ENCODE measurements around the gene NBEAL1.
"Not testable (repeated sequence)": the region's sequence is repeated elsewhere in the genome, so short reads cannot be mapped to it uniquely, and the experiment has no call there.

NBEAL1 gene

DNA sequence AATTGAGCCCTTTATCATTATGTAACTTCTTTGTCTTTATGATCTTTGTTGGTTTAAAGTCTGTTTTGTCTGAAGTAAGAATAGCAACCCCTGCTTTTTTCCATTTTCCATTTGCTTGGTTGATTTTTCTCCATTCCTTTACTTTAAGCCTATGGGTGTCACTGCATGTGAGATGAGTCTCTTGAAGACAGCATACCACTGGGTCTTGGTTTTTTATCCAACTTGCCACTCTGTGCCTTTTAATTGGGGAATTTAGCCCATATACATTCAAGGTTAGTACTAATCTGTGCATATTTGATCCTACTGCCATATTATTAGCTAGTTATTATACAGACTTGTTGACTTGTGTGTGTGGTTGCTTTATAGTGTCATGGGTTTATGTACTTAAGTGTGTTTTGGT, 89.6 kb downstream of the NBEAL1 start:
- in situ Hi-C loops (cut with HindIII; ENCODE audit: low sequenced_read_pairs): no loop called here

- in situ Hi-C loops (cut with HindIII; ENCODE audit: low sequenced_read_pairs): no loop called here
These were observed 91.3 kb downstream of the NBEAL1 start for GRCh38 chr2:203105996-203106395.

DNA sequence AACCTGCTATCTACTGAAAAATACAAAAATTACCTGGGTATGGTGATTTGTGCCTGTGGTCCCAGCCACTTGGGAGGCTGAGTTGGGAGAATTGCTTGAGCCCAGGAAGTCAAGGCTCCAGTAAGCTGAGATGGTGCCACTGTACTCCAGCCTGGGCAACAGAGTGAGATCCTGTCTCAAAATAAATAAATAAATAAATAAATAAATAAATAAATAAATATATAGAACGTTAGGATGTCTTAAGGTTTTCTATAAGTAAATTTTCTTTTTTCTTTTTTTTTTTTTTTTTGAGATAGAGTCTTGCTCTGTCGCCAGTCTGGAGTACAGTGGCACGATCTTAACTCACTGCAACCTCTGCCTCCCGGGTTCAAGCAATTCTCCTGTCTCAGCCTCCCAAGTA, 95.8 kb downstream of the NBEAL1 start:
- in situ Hi-C loops (cut with HindIII; ENCODE audit: low sequenced_read_pairs): not testable (repeated sequence)

DNA sequence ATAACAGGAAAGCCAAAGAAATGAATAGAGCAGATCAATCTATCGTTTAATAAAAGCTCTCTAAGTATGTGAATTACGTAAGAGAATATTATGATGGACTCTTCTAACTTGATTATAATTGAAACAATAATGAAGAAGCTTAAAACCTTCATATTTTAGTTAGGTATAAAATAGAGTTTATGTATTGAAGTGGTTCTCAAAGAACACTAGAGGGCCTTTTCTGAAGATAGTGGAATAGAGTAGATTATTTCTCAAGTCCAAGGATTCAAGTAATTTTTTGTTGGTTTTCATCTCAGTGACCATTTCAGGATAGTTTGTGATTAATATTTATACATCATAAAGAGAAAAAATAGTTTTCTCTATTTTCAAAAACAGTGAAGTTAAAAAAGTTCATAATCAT, 97.7 kb downstream of the NBEAL1 start:
- in situ Hi-C loops (cut with HindIII; ENCODE audit: low sequenced_read_pairs): no loop called here

DNA sequence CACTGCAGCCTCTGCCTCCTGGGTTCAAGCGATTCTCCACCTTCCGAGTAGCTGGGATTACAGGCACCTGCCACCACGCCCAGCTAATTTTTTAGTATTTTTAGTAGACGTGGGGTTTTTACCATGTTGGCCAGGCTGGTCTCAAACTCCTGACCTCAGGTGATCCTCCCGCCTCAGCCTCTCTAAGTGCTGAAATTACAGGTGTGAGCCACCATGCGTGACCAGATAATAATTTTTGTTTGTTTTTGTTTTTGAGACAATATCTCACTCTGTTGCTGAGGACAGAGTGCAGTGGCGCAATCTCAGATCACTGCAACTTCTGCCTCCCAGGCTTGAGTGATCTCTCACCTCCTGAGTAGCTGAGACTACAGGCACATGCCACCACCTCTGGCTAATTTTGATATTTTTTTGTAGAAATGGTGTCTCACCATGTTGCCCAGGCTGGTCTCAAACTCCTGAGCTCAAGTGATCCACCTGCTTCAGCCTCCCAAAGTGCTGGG, 100.6 kb downstream of the NBEAL1 start:
- in situ Hi-C loops (cut with HindIII; ENCODE audit: low sequenced_read_pairs): not testable (repeated sequence)

- in situ Hi-C loops (cut with HindIII; ENCODE audit: low sequenced_read_pairs): no loop called here
These were observed 107.8 kb downstream of the NBEAL1 start for GRCh38 chr2:203122317-203122986.

DNA sequence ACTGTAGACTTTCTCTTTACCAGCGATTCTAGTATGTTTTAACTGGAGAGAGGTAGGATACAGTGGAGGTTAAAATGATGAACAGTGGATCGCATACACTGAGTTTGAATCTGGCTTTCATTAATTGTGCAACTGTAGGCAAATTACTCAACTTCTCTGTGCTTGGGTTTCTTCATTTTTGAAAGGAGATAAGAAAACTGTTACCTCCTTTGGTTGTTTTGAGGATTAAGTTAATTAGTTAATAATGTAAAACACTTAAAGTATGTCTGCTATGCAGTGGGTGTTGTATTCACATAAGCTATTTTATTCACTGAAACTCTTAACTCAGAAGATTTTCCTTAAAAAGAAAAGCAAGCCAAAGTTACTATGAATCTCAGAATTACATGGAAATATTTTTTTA, 112.3 kb downstream of the NBEAL1 start:
- in situ Hi-C loops (cut with HindIII; ENCODE audit: low sequenced_read_pairs): no loop called here

DNA sequence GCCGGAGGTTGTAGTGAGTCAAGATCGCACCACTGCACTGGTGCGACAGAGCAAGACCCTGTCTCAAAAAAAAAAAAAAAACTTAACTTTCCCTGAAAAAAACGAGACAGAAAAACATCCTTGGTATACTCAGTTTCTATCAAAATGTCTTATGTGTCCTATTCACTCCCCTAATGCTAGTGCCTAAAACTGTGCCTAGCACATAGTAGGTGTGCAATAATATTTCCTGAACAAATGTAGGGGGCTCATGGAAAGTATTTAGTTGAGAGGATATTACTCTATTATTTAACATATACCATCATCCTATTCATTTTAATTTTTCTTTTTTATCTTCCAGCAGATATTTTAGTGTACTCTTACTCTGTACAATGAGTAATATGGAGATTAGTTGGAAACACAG, 120.4 kb downstream of the NBEAL1 start:
- in situ Hi-C loops (cut with HindIII; ENCODE audit: low sequenced_read_pairs): no loop called here

DNA sequence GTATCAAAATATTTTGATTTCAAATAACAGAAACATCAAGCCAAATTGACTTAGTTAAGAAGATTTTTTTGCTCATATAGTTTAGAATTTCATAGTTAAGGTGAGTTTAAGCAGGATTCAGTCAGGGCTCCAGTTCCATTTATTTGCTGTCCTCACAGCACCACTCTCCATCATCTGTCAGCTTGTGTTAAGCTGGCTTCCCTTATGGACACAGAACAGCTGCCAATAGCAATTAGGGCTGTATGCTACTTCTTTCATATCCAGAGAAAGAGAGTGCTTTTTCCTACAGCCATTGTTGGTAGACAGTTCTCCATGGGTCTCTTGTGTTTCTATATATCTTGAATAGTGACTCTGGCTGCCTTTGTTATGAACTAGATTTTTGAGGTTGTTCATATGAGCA, 128.7 kb downstream of the NBEAL1 start:
- in situ Hi-C loops (cut with HindIII; ENCODE audit: low sequenced_read_pairs): no loop called here

DNA sequence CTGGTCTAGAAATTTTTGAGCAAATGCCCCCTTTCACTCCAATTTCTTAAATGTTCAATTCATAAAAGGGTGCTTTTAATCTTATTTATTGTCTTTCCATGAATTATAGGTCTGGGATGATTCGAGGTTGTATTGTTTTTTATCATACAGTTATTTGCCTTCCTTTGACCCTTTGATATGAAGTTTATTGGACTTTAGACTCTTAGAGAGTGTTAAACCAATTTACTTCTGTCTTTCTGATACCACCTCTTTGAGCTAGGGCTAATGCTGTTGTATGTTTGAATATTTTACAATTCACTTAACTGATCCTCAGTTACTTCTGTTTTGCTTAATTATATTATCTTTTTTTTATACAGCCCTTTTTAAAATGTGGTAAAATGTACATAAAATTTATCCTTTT, 134.5 kb downstream of the NBEAL1 start:
- in situ Hi-C loops (cut with HindIII; ENCODE audit: low sequenced_read_pairs): no loop called here

DNA sequence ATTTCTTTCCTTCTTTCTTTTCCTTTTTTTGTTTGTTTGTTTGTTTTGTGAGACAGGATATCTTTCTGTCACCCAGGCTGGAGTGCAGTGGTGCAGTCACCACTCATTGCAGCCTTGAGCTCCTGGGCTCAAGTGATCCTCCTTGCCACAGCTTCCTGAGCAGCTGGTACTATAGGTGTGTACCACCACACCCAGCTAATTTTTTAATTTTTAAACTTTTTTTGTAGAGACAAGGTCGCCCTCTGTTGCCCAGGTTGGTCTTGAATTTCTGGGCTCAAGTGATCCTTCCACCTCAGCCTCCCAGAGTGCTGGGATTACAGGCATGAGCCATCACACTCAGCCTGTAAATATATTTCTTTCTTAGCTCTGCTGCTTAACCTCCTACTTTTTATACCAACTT, 140.7 kb downstream of the NBEAL1 start:
- in situ Hi-C loops (cut with HindIII; ENCODE audit: low sequenced_read_pairs): no loop called here

DNA sequence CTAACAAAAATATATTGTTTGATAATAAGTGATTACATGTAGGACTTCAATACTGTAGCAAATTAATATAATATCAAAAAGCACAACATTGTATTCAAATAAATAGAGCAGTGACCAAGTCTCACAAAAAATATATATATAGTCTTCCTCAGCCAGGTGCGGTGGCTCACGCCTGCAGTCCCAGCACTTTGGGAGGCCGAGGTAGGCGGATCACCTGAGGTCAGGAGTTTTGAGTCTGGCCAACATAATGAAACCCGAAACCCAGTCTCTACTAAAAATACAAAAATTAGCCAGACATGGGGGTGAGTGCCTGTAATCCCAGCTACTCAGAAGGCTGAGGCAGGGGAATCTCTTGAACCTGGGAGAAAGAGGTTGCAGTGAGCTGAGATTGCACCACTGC, 148.0 kb downstream of the NBEAL1 start:
- in situ Hi-C loops (cut with HindIII; ENCODE audit: low sequenced_read_pairs): not testable (repeated sequence)

DNA sequence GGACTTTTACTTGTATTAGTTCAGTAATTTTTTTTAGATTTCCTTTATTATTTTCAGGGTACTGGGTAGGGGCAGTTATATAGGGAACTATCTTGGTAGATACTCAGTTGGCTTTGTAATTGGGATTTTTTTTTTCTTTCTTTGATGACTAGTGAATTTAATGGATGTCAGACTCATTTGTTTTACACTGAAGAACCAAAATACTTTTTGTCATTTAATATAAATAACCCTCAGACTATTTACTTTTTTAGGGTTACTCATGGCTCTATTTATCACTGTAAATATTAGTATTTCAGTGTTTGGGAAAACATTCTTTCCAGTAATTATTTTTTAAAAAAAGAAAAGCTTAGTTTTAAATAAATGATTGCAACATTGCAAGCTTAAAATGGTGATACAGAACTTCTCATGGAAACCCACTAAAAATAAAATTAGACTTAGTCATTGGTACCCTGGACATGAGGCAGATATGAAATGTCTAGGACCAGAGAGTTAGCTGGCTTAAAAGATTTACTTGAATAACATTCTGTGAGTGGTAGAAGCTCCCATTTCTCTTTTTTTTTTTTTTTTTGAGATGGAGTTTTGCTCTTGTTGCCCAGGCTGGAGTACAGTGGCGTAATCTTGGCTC, 149.7 kb downstream of the NBEAL1 start:
- in situ Hi-C loops (cut with HindIII; ENCODE audit: low sequenced_read_pairs): no loop called here

GRCh38 chr2:203167751-203168150, 153.1 kb downstream of the NBEAL1 start:
- in situ Hi-C loops (cut with HindIII; ENCODE audit: low sequenced_read_pairs): no loop called here

DNA sequence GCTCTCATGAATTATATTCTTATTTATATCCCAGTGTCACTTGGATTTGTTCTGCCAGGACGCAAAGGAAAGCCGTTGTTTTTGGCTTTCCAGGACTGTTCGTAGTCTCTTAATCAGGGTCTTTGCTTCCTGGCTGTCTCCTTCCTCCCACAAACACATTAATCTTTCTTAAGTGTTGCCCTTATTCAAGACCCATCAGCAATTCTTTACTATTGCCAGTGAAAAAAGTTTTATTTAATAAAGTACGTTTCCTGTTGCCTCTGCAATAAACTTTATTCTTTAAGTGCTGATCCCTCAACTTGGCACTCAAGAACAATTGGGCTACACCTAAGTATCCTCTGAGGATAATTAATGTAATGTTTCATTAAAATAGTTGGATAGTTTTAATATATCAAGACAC, 155.8 kb downstream of the NBEAL1 start:
- in situ Hi-C loops (cut with HindIII; ENCODE audit: low sequenced_read_pairs): no loop called here

DNA sequence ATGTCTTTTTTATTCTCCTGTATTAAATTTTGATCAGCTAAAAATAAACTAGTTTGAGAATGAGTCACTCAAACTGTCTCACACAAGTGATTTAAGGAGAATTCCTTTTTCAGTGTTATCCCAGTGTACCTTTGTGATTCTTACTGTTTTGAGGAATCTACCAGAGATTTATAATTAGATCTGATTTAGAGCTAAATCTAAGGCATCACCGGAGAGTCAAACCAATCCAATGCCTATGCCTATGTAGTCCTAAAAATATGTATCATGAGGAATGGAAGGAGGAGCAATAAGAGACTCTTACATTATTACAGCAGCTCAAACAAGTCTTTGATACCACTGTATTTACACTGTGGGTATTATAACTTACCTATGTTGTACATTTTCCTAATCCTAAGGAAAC, 160.7 kb downstream of the NBEAL1 start:
- in situ Hi-C loops (cut with HindIII; ENCODE audit: low sequenced_read_pairs): no loop called here

GRCh38 chr2:203177361-203177760, 162.7 kb downstream of the NBEAL1 start:
- in situ Hi-C loops (cut with HindIII; ENCODE audit: low sequenced_read_pairs): no loop called here

- in situ Hi-C loops (cut with HindIII; ENCODE audit: low sequenced_read_pairs): no loop called here
These were observed 171.2 kb downstream of the NBEAL1 start for GRCh38 chr2:203185864-203186263.

GRCh38 chr2:203190547-203190946, 175.9 kb downstream of the NBEAL1 start:
- in situ Hi-C loops (cut with HindIII; ENCODE audit: low sequenced_read_pairs): not testable (repeated sequence)

DNA sequence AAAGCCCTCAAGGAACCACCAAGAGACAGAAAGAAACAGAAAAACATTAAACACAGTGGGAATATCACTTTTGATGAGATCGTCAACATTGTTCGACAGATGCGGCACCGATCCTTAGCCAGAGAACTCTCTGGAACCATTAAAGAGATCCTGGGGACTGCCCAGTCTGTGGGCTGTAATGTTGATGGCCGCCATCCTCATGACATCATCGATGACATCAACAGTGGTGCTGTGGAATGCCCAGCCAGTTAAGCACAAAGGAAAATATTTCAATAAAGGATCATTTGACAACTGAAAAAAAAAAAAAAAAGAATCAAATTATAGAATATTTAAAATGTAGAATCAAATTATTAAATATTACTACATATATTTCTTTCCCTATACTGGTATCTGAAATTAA, 176.4 kb downstream of the NBEAL1 start:
- in situ Hi-C loops (cut with HindIII; ENCODE audit: low sequenced_read_pairs): not testable (repeated sequence)

- in situ Hi-C loops (cut with HindIII; ENCODE audit: low sequenced_read_pairs): no loop called here
These were observed 177.3 kb downstream of the NBEAL1 start for GRCh38 chr2:203191961-203192360.

DNA sequence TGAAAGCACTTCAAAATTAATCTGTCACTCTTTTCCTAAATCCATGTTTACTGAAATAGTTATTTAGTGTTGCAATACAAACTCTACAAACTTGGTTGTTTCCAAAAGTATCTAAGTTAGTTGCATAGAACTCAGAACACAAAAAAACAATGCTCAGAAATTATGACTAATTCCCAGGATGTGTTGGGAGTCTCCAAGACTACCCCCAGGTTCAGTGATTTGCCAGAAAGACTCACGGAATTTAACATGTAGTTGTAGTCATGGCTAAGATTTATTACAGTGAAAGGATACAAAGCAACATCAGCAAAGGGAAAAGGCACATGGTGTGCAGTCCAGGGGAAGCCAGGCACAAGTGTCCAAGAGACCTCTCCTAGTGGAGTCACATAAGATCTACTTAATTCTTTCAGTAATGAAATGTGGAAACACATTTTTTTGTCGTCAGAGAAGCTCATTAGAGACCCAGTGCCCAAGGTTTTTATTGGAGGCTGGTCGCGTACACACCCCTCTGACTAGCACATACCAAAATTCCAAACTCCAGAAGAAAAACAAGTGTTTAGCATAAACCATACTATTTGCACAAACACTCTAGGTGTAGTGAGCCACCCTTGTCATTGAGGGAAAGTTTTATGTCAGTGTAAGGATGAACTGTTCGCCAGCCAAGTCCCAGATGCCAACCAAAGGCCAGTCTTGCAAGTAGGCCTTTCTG, 180.8 kb downstream of the NBEAL1 start:
- in situ Hi-C loops (cut with HindIII; ENCODE audit: low sequenced_read_pairs): no loop called here
